Fibroblast of lung (primary cell): Measurements from ENCODE around the gene CLDN9.

Experiments
- CTCF ChIP-seq, 2 donors: IDR thresholded peaks in 1 of 2; conservative IDR thresholded peaks in 1 of 2; 1 replicate in 1 of 2; 2 replicates in 1 of 2; pipeline ENCODE4 v1.5.1; 2011 to 2012; ENCODE audit warnings: low read length in 2 of 2, control low read depth in 1 of 2, inconsistent platforms in 1 of 2, low read depth in 1 of 2, mild to moderate bottlenecking in 1 of 2
- EZH2 ChIP-seq: IDR thresholded peaks from 2 replicates; pipeline ENCODE4 v1.5.1; 2012; ENCODE audit warnings: low read length, control low read depth, mild to moderate bottlenecking; ENCODE audit errors: missing control alignments

- TF ChIP-seq CTCF (conservative IDR thresholded peaks at IDR 0.05 in 1 of 2, IDR thresholded peaks at IDR 0.05 in 1 of 2; ENCODE audit: low read depth in 1 of 2, low read length in 2 of 2) (no peak), EZH2 (no peak)
Observed at GRCh38 chr16:3060339-3061127, 47.8 kb downstream of the CLDN9 start.
